HEK293T (cell line): ENCODE measurements around the gene MMP25.
"Not testable (repeated sequence)": the region's sequence is repeated elsewhere in the genome, so short reads cannot be mapped to it uniquely, and the experiment has no call there.

Experiments used
- ARNT ChIP-seq: fragments of 450-650 bp; IDR thresholded peaks from 2 replicates; pipeline ENCODE4 v1.6.1; 2017; ENCODE audit warnings: mild to moderate bottlenecking
- NFRKB ChIP-seq: fragments of 450-650 bp; IDR thresholded peaks from 2 replicates; pipeline ENCODE4 v1.6.1; 2016; ENCODE audit warnings: mild to moderate bottlenecking, moderate library complexity
- SP1 ChIP-seq: fragments of 450-650 bp; IDR thresholded peaks from 2 replicates; pipeline ENCODE4 v1.6.1; 2017
- SUZ12 ChIP-seq: fragments of 450-650 bp; IDR thresholded peaks from 2 replicates; pipeline ENCODE4 v1.6.1; 2016; ENCODE audit warnings: mild to moderate bottlenecking
- TARDBP ChIP-seq: fragments of 450-650 bp; IDR thresholded peaks from 2 replicates; pipeline ENCODE4 v1.6.1; 2016

GRCh38 chr16:3083408-3083807, 37.0 kb downstream of the MMP25 start:
- not testable (repeated sequence) for TF ChIP-seq TARDBP, SUZ12, NFRKB, ARNT, SP1
